ENCODE results near the gene TMEM106A.
"Not testable (repeated sequence)": the region's sequence is repeated elsewhere in the genome, so short reads cannot be mapped to it uniquely, and the experiment has no call there.

TMEM106A gene

GRCh38 chr17:43219746-43220380 lies 8.2 kb downstream of the TMEM106A start:
- CTCF ChIA-PET: interaction anchor here (0.6 kb wide), 1 partner anchor 125 kb away, joined by 4 read pairs; no protein-coding TSS in a partner anchor

GRCh38 chr17:43220511-43221125 lies 8.9 kb downstream of the TMEM106A start:
- Histone ChIP-seq H3K27me3 (replicated peaks in 2 of 5; ENCODE audit: control insufficient read depth in 4 of 5, insufficient read depth in 5 of 5, low read length in 4 of 5) (no peaks in the 10 kb centered on the region), H3K27ac (ENCODE audit: insufficient read depth in 1 of 2, low read depth in 1 of 2, low read length in 2 of 2, poor library complexity in 1 of 2, severe bottlenecking in 2 of 2) (no peak overlapping the region), H3K9me3 (ENCODE audit: control extremely low read depth in 1 of 5, control insufficient read depth in 4 of 5, insufficient read depth in 2 of 5, low read depth in 1 of 5, low read length in 4 of 5) (no peaks in the 10 kb centered on the region), H3K4me1 (ENCODE audit: control extremely low read depth in 1 of 4, control insufficient read depth in 4 of 4, insufficient read depth in 4 of 4, low read length in 3 of 4) (peaks cover 0 to 2% (median 0%) of the 10 kb centered on the region in 4 experiments), H3K4me3 (ENCODE audit: control insufficient read depth in 1 of 7, extremely low read depth in 1 of 7, insufficient read depth in 4 of 7, low read depth in 2 of 7, low read length in 6 of 7) (no peak overlapping the region), H3K36me3 (ENCODE audit: control insufficient read depth in 4 of 4, insufficient read depth in 4 of 4, low read length in 3 of 4) (peaks cover 2 to 55% (median 39%) of the 10 kb centered on the region in 4 experiments)
- CTCF ChIA-PET: no interaction called here
- 82% methylated on average over 8 of the region's 9 CpGs for WGBS (ENCODE audit: insufficient coverage)
- DNase-seq: no peak
- POLR2A ChIA-PET: no interaction called here

More at GRCh38 chr17:43219746-43220380, 8.2 kb downstream of the TMEM106A start:
- POLR2A ChIA-PET: no interaction called here
- Histone ChIP-seq H3K27me3 (replicated peaks in 2 of 5; ENCODE audit: control insufficient read depth in 4 of 5, insufficient read depth in 5 of 5, low read length in 4 of 5) (no peaks in the 10 kb centered on the region), H3K36me3 (ENCODE audit: control insufficient read depth in 4 of 4, insufficient read depth in 4 of 4, low read length in 3 of 4) (peaks cover 2 to 60% (median 40%) of the 10 kb centered on the region in 4 experiments), H3K27ac (ENCODE audit: insufficient read depth in 1 of 2, low read depth in 1 of 2, low read length in 2 of 2, poor library complexity in 1 of 2, severe bottlenecking in 2 of 2) (no peak overlapping the region), H3K9me3 (ENCODE audit: control extremely low read depth in 1 of 5, control insufficient read depth in 4 of 5, insufficient read depth in 2 of 5, low read depth in 1 of 5, low read length in 4 of 5) (no peaks in the 10 kb centered on the region), H3K4me1 (ENCODE audit: control extremely low read depth in 1 of 4, control insufficient read depth in 4 of 4, insufficient read depth in 4 of 4, low read length in 3 of 4) (peaks cover 0 to 2% (median 0%) of the 10 kb centered on the region in 4 experiments), H3K4me3 (ENCODE audit: control insufficient read depth in 1 of 7, extremely low read depth in 1 of 7, insufficient read depth in 4 of 7, low read depth in 2 of 7, low read length in 6 of 7) (no peak overlapping the region)
- 92% methylated on average over 4 of the region's 8 CpGs for WGBS (ENCODE audit: insufficient coverage)
- no peak for DNase-seq

GRCh38 chr17:43224146-43224705 lies 12.6 kb downstream of the TMEM106A start:
- CTCF ChIA-PET: interaction anchor here (0.9 kb wide), 1 partner anchor 9 kb away, joined by 3 read pairs; no protein-coding TSS in a partner anchor
- WGBS (ENCODE audit: insufficient coverage): 93% methylated on average over 3 of the region's 7 CpGs
- no peaks in the 10 kb centered on the region for H3K27me3 ChIP-seq (replicated peaks in 2 of 5; ENCODE audit: control insufficient read depth in 4 of 5, insufficient read depth in 5 of 5, low read length in 4 of 5)

GRCh38 chr17:43226393-43226792 lies 14.7 kb downstream of the TMEM106A start:
- no peak for DNase-seq
- CTCF ChIA-PET: no interaction called here
- POLR2A ChIA-PET: interaction anchor here (1.0 kb wide), 1 partner anchor 90 kb away, joined by 3 read pairs; no protein-coding TSS in a partner anchor
- 98% methylated on average over 6 of the region's 7 CpGs for WGBS (ENCODE audit: insufficient coverage)
- Histone ChIP-seq H3K36me3 (ENCODE audit: control insufficient read depth in 4 of 4, insufficient read depth in 4 of 4, low read length in 3 of 4) (peaks cover 0 to 31% (median 19%) of the 10 kb centered on the region in 4 experiments), H3K4me3 (ENCODE audit: control insufficient read depth in 1 of 7, extremely low read depth in 1 of 7, insufficient read depth in 4 of 7, low read depth in 2 of 7, low read length in 6 of 7) (no peak overlapping the region), H3K9me3 (ENCODE audit: control extremely low read depth in 1 of 5, control insufficient read depth in 4 of 5, insufficient read depth in 2 of 5, low read depth in 1 of 5, low read length in 4 of 5) (no peaks in the 10 kb centered on the region), H3K4me1 (ENCODE audit: control extremely low read depth in 1 of 4, control insufficient read depth in 4 of 4, insufficient read depth in 4 of 4, low read length in 3 of 4) (no peaks in the 10 kb centered on the region), H3K27me3 (replicated peaks in 2 of 5; ENCODE audit: control insufficient read depth in 4 of 5, insufficient read depth in 5 of 5, low read length in 4 of 5) (no peaks in the 10 kb centered on the region), H3K27ac (ENCODE audit: insufficient read depth in 1 of 2, low read depth in 1 of 2, low read length in 2 of 2, poor library complexity in 1 of 2, severe bottlenecking in 2 of 2) (no peak overlapping the region)

More at GRCh38 chr17:43224146-43224705, 12.6 kb downstream of the TMEM106A start:
- no peak overlapping the region for H3K27ac ChIP-seq (ENCODE audit: insufficient read depth in 1 of 2, low read depth in 1 of 2, low read length in 2 of 2, poor library complexity in 1 of 2, severe bottlenecking in 2 of 2)
- DNase-seq: no peak
- no peak overlapping the region for H3K4me3 ChIP-seq (ENCODE audit: control insufficient read depth in 1 of 7, extremely low read depth in 1 of 7, insufficient read depth in 4 of 7, low read depth in 2 of 7, low read length in 6 of 7)
- no peaks in the 10 kb centered on the region for H3K4me1 ChIP-seq (ENCODE audit: control extremely low read depth in 1 of 4, control insufficient read depth in 4 of 4, insufficient read depth in 4 of 4, low read length in 3 of 4)
- H3K36me3 ChIP-seq (ENCODE audit: control insufficient read depth in 4 of 4, insufficient read depth in 4 of 4, low read length in 3 of 4): peaks cover 0 to 35% (median 23%) of the 10 kb centered on the region in 4 experiments
- POLR2A ChIA-PET: no interaction called here
- H3K9me3 ChIP-seq (ENCODE audit: control extremely low read depth in 1 of 5, control insufficient read depth in 4 of 5, insufficient read depth in 2 of 5, low read depth in 1 of 5, low read length in 4 of 5): no peaks in the 10 kb centered on the region

- H3K27ac ChIP-seq (ENCODE audit: insufficient read depth in 1 of 2, low read depth in 1 of 2, low read length in 2 of 2, poor library complexity in 1 of 2, severe bottlenecking in 2 of 2); H3K9me3 ChIP-seq (ENCODE audit: control extremely low read depth in 1 of 5, control insufficient read depth in 4 of 5, insufficient read depth in 2 of 5, low read depth in 1 of 5, low read length in 4 of 5); H3K4me1 ChIP-seq (ENCODE audit: control extremely low read depth in 1 of 4, control insufficient read depth in 4 of 4, insufficient read depth in 4 of 4, low read length in 3 of 4); DNase-seq; POLR2A ChIA-PET; H3K27me3 ChIP-seq (replicated peaks in 2 of 5; ENCODE audit: control insufficient read depth in 4 of 5, insufficient read depth in 5 of 5, low read length in 4 of 5); CTCF ChIA-PET; H3K4me3 ChIP-seq (ENCODE audit: control insufficient read depth in 1 of 7, extremely low read depth in 1 of 7, insufficient read depth in 4 of 7, low read depth in 2 of 7, low read length in 6 of 7): not testable (repeated sequence)
- H3K36me3 ChIP-seq (ENCODE audit: control insufficient read depth in 4 of 4, insufficient read depth in 4 of 4, low read length in 3 of 4): peaks cover 0 to 26% (median 18%) of the 10 kb centered on the region in 4 experiments
- no CpG with 5 or more reads among the region's 7 CpGs for WGBS (ENCODE audit: insufficient coverage)
Measured at GRCh38 chr17:43228020-43228782, 16.5 kb downstream of the TMEM106A start, which contains the start of gene CCDC200. Gene CCDC200, minus strand, starts transcription at chr17:43228623. Its CDS starts 69 bp downstream, at chr17:43228554.

GRCh38 chr17:43231205-43232020 lies 19.7 kb downstream of the TMEM106A start:
- H3K4me1 ChIP-seq (ENCODE audit: control extremely low read depth in 1 of 4, control insufficient read depth in 4 of 4, insufficient read depth in 4 of 4, low read length in 3 of 4); POLR2A ChIA-PET; DNase-seq; H3K36me3 ChIP-seq (ENCODE audit: control insufficient read depth in 4 of 4, insufficient read depth in 4 of 4, low read length in 3 of 4); CTCF ChIA-PET; H3K27me3 ChIP-seq (replicated peaks in 2 of 5; ENCODE audit: control insufficient read depth in 4 of 5, insufficient read depth in 5 of 5, low read length in 4 of 5); H3K9me3 ChIP-seq (ENCODE audit: control extremely low read depth in 1 of 5, control insufficient read depth in 4 of 5, insufficient read depth in 2 of 5, low read depth in 1 of 5, low read length in 4 of 5); H3K27ac ChIP-seq (ENCODE audit: insufficient read depth in 1 of 2, low read depth in 1 of 2, low read length in 2 of 2, poor library complexity in 1 of 2, severe bottlenecking in 2 of 2): not testable (repeated sequence)
- WGBS (ENCODE audit: insufficient coverage): no CpG with 5 or more reads among the region's 40 CpGs
- H3K4me3 ChIP-seq (ENCODE audit: control insufficient read depth in 1 of 7, extremely low read depth in 1 of 7, insufficient read depth in 4 of 7, low read depth in 2 of 7, low read length in 6 of 7): peak overlapping the region in 3 of 7 experiments; percentile 20 to 43 (median 42)
